HG03108 (cell line): Measurements from ENCODE around the gene HPF1.
"Not testable (repeated sequence)": the region's sequence is repeated elsewhere in the genome, so short reads cannot be mapped to it uniquely, and the experiment has no call there.

Source experiments
- ATAC-seq: cut with Tn5 transposase; IDR thresholded peaks from one replicate; pipeline ENCODE4 v1.9.1; 2021; ENCODE audit warnings: moderate library complexity; ENCODE audit not compliant: unreplicated experiment

HPF1 gene

GRCh38 chr4:169757575-169758184 is at the start of gene HPF1:
TSS of gene HPF1 (minus strand) at chr4:169757944. CDS start at chr4:169757877, 67 bp downstream.
- peak; percentile 92 for ATAC-seq

DNA sequence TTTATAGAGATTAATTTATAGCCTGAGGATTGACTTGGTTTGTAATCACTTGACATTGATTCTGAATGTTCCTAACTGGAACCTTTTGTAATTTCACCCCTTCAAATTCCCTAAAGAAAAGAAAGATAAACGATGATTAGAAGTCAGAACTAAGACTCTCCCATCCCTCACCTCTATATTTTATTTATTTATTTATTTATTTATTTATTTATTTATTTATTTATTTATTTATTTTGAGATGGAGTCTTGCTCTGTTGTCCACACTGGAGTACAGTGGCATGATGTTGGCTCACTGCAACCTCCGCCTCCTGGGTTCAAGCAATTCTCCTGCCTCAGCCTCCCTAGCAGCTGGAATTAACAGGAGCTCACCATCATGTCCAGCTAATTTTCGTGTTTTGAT is 49.0 kb upstream of the HPF1 start:
- not testable (repeated sequence) for ATAC-seq

- ATAC-seq, result no peak
These were observed 45.7 kb upstream of the HPF1 start for GRCh38 chr4:169803413-169803812.

GRCh38 chr4:169802873-169803272 is 45.1 kb upstream of the HPF1 start:
- ATAC-seq, result no peak

DNA sequence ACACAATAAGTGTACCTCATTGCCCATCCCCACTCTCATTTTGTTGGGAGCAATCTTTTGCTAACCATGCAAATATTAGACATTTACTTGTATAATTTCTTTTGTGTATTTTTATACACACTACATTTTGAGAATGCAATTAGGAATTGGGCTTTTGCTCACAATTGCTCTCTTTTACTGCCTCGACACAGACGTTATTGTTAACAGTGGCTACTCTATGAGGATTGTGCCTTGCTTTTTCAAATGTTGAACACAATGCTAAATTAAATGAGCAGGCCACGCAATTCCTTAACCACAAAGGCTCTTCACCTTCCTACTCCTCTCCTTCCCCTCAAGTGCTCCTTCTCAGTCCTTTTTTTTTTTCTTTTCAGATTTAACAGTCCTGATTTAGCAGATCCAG is 42.8 kb upstream of the HPF1 start:
- no peak for ATAC-seq

DNA sequence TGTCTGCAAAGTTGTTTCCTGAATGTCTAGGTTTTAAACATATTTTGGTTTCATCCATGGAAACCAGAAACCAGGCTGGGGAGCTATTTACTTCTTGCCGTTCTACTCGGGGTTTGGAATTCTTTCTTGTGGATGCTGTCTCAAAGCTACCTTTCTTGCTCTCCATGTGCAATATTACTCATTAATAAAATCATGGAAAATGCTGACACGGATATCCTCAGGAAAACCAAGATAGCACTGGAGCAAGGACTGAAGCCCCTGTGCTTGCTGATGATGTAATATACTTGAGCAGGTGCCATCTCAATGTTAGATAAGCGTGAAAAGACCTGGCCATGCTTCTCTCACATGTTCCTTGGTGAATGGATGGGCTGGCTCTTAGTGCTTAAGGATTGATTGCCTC is 41.5 kb upstream of the HPF1 start:
- ATAC-seq, result no peak

GRCh38 chr4:169795585-169795984 is 37.8 kb upstream of the HPF1 start:
- ATAC-seq, result no peak

GRCh38 chr4:169791527-169792156 is 33.9 kb upstream of the HPF1 start:
- no peak for ATAC-seq

DNA sequence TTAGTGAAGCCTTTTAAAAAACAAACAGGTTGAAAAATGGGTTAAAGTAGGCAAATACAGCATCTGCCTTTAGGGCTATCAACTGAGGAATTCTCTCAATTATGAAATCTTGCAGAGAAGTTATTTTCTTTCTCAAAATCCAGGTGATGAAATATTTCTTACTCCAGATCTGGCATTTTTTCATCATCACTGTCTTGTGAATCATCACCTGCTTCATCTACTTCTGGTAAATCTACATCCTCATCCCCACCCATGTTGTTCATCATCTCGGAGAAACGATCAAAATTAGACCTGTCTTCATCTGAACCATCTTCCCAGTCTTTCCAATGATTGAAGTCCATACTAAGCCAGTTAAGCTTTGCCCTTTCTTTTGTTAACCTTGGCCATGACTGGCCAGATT is 33.3 kb upstream of the HPF1 start:
- no peak for ATAC-seq

DNA sequence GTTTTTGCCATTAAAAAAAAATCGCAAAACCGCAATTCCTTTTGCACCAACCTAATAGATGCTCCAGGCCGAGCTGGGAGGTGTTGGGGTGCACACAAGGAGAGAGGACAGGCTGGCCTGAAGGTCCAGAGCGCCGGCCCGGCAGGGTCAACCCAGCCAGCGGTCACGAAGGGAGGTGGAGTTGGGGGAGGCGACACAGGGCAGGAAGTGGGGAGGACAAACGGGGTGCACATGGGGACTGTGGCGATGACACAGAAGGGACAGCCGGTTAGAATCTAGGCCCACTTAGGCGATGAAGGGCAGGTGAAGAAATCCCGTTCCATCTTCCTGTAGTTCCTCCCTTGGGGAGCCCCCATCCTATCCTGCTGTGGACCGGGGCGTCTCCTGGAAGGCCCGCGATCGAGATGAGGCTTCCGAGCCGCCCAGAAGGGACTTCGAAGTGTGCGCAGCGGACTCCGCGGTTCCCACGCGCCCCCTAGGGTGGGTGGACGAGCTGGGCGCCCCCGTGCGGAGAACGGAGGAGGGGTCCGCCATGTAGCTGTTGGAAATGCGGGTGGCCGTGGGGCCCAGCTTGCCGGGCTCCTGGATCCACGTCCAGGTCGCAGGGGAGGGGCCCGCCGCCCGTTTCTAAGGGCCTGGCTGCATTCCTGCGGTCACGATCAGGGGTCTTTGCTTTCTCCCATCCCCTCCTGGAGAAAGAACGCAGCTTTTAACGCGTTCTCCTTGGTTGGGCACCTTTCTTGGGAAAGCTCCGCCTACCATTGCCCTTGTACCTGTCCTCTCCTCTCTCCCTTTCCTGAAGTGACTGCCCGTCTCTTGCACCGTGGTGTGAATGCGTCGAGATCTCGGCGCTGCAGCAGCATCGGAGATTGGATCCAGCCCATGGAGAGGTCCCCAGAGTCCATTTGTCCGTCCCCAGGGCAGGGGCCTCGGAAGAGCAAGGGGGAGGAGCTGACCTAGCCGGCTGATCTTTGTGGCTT is 17.0 kb upstream of the HPF1 start:
- no peak for ATAC-seq

GRCh38 chr4:169773889-169774288 is 16.1 kb upstream of the HPF1 start:
- ATAC-seq, result no peak

DNA sequence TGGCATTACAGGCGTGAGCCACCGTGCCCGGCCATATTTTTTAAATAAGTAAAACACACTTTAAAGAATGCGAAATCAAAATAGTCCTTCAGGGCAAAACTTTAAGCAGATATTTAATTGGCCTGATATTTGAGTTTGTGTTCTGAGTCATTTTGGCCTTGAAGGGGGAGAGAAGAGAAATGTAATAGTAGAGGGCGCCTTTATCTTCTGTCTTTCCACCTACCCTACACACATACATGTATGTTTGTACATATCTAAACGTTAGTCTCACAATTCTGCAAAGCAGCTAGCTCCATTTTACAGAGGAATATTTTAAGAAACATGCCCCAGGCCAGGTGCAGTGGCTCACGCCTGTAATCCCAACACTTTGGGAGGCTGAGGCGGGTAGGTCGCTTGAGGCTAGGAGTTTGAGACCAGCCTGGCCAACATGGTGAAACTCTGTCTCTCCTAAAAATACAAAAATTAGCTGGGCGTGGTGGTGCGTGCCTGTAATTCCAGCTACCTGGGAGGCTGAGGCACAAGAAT is 13.9 kb upstream of the HPF1 start:
- not testable (repeated sequence) for ATAC-seq

DNA sequence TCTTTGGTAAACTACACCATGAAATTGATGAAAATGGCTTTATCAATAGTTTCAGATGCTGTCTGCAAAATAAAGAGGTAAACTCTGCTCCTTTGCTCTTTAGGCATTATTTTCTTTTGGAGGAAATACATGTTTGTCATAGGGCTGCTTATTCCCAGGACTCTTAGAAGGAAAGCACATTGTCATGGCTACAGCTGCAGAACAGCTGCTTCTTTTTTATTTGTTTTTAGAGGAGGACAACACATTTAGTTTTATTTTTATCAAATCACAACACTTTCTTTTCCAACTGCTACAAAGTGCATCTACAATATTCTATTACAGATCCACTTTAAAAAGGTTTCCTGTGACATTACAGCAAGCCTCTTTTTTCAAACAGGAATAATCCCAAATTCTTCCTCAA is 12.7 kb upstream of the HPF1 start:
- ATAC-seq, result no peak

DNA sequence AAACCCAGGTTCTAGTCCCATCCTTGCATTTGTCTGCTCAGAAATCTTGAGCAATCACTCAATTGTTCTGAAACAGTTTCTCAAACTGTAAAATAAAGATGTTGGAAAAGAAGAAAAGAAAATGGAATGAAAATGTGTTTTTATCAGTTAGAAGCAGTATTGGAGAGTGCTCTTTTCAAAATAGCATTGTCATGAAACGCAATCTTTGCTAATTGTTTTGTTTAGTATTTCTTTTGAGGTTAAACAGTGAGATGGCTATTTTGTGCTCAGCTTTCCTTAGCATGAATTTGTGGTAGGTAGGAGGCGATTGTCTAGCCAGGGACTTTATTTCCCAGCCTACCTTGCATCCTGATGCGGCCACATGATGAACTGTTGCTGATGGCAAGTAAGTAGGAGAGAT is 10.6 kb upstream of the HPF1 start:
- no peak for ATAC-seq

GRCh38 chr4:169766741-169767140 is 9.0 kb upstream of the HPF1 start:
- ATAC-seq, result no peak

DNA sequence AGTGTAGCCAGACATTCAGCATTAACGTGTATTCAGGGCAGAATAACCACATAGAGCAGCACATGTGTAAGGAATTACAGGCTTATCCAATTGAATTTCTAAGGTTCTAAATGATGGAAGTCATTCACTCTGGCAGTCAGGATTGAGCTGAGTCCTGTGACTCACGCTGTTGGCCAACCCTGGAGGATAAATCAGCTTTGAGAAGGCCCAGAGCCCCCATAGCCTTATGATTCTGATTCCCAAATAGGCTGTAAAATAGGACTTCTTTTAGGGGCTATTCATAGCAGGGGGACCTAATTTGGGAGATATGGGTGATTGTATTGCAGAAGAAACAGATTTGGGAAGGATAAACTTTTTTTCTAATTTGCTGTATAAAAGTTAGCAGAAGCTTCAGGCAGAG is 8.1 kb upstream of the HPF1 start:
- no peak for ATAC-seq

GRCh38 chr4:169761846-169762245 is 4.1 kb upstream of the HPF1 start:
- ATAC-seq, result no peak

DNA sequence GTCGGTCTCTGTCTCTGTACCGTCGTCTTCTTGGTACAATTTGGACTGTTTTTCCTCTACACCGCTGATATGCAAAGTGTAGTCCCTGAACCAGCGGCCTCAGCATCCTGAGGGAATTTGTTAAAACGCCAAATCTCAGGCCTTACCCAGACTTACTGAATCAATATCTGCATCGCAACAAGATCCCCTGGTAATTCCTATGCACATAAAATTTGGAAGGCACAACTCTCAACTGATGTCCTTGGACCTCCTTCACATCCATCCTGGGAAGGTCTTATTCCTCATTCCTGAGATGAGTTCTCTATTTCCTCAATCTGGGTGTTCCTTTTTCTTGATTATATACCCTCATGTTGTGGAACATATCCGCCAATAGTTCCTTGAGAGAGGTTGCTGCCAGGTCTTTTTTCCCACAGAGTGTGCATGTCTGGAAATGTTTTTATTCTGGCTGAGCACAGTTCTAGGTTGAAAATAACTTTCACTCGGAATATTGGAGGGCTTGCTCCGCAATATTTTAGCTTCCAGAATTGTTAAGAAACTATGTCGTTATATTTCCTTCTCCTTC is 738 bp upstream of the HPF1 start:
- ATAC-seq, result no peak

- ATAC-seq, result peak; percentile 1
These were observed 671 bp downstream of the HPF1 start for GRCh38 chr4:169756971-169757574.

- ATAC-seq, result no peak
These were observed 12.5 kb downstream of the HPF1 start for GRCh38 chr4:169745291-169745690.

- no peak for ATAC-seq
These were observed 13.1 kb downstream of the HPF1 start for GRCh38 chr4:169744601-169745000.
